NB4 (cell line): Measurements from ENCODE around the gene CDH4.

Experiments used
- DNase-seq: peaks from one replicate; pipeline ENCODE4 v3.0.0; 2010; ENCODE audit warnings: low read depth
- H3K4me3 ChIP-seq: one replicate; pipeline ENCODE4 v1.5.1; 2011; ENCODE audit warnings: mild to moderate bottlenecking, low read depth, low read length, moderate library complexity
- MYC ChIP-seq: IDR thresholded peaks from 2 replicates; pipeline ENCODE4 v1.6.1; 2011; ENCODE audit warnings: low read depth, low read length
- POLR2A ChIP-seq: IDR thresholded peaks from 2 replicates; pipeline ENCODE4 v1.6.1; 2011; ENCODE audit warnings: mild to moderate bottlenecking; ENCODE audit not compliant: insufficient read length; ENCODE audit errors: extremely low read depth
- TF ChIP-seq, protein P1 (sequence below): IDR thresholded peaks from 2 replicates; pipeline ENCODE4 v1.6.1; 2011; ENCODE audit warnings: low read depth, low read length
- TF ChIP-seq, protein P2 (sequence below): IDR thresholded peaks from one replicate; pipeline ENCODE4 v1.5.1; 2012; ENCODE audit warnings: low read depth, low read length

The CDH4 gene

DNA sequence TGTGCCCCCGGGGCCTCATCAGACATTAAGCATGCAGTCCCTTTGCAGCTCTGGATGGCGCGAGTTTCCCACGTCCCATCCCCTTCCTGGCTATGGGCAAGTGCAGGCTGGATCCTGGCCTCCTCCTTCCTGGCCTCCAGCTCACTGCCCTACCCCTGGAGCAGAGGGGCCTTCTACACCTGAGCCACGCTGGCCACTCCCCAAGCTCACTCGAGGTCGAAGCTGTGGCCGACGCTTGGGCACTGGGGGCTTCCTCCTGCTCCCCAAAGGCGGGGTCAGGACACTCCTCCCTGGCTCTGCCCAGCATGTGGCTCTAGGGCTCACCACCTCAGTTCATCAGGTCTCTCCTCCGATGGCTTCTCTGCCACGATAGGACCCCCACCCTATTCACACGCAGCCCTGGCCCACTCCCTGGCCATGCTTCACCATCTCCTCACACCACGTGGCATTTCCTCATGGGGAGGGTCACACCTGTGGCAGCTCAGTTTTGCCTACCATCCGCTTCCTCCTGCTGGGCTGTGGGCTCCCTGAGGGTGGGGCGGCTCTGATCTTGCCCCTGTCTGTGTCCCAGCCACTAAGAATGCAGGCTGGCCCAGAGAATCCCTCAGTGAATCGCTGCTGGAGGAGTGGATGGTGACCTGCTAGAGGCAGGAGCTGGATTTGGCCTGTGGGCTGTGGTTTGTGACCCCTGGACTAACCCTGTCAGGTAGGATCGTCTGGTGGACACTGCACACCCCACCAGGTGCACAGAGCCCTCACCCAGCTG is 532.9 kb downstream of the CDH4 start:
- TF ChIP-seq, protein P1, sequence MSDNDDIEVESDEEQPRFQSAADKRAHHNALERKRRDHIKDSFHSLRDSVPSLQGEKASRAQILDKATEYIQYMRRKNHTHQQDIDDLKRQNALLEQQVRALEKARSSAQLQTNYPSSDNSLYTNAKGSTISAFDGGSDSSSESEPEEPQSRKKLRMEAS = no peak
- TF ChIP-seq POLR2A (no peak), MYC (no peak)
- TF ChIP-seq, protein P2, sequence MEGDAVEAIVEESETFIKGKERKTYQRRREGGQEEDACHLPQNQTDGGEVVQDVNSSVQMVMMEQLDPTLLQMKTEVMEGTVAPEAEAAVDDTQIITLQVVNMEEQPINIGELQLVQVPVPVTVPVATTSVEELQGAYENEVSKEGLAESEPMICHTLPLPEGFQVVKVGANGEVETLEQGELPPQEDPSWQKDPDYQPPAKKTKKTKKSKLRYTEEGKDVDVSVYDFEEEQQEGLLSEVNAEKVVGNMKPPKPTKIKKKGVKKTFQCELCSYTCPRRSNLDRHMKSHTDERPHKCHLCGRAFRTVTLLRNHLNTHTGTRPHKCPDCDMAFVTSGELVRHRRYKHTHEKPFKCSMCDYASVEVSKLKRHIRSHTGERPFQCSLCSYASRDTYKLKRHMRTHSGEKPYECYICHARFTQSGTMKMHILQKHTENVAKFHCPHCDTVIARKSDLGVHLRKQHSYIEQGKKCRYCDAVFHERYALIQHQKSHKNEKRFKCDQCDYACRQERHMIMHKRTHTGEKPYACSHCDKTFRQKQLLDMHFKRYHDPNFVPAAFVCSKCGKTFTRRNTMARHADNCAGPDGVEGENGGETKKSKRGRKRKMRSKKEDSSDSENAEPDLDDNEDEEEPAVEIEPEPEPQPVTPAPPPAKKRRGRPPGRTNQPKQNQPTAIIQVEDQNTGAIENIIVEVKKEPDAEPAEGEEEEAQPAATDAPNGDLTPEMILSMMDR = no peak
- no peak for DNase-seq
- no peak overlapping the region for H3K4me3 ChIP-seq

DNA sequence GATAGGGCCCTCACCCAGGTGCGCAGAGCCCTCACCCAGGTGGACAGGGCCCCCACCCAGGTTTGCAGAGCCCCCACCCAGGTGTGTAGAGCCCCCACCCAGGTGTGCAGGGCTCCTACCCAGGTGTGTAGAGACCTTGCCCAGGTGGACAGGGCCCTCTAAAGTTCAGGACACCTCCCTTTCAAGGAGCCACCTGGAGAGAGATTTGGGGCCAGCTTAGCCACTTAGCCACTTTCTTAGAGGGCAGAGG is 533.4 kb downstream of the CDH4 start:
- no peak for DNase-seq
- H3K4me3 ChIP-seq = no peak overlapping the region
- TF ChIP-seq MYC (no peak), POLR2A (no peak)
- TF ChIP-seq, protein P2 = no peak
- TF ChIP-seq, protein P1 = no peak

DNA sequence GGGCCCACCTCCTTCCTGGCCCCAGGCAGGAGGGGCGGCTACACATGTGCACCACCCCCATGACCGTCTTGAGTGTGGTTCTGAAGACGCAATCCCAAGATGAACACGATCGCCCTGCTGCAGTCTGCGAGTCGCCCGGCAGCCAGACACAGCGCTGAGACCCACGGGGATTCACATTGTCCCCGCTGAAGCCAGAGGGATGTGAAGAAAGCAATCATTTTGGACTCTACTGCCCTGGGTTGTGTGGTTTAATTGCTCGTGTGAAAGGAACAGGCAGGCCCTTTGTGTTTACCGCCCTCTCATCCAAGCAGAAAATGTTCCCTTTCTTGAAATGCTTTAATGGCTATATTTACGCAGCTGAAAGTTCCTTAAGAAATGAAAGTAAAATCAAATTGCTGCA is 534.2 kb downstream of the CDH4 start:
- TF ChIP-seq POLR2A = no peak
- no peak for DNase-seq
- no peak overlapping the region for H3K4me3 ChIP-seq

DNA sequence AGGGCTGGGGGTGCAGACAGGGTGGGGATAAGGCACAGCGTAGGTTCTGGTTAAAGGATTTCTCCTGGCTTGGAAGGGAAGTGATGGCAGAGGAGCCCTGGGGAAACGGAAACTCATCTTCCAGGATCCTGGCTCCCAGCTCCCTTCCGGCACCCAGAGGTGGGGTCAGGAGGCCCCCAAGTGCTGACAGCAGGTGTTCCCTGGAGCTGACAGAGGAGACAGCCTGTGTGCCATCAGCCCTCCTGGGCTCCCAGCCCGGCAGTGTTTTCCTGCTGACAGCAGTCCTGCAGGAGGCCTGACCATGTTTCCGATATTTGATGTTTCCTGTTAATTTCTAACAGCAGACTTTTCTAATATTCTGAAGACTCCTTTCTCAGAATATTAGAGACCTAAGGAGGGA is 536.3 kb downstream of the CDH4 start:
- no peak for DNase-seq

DNA sequence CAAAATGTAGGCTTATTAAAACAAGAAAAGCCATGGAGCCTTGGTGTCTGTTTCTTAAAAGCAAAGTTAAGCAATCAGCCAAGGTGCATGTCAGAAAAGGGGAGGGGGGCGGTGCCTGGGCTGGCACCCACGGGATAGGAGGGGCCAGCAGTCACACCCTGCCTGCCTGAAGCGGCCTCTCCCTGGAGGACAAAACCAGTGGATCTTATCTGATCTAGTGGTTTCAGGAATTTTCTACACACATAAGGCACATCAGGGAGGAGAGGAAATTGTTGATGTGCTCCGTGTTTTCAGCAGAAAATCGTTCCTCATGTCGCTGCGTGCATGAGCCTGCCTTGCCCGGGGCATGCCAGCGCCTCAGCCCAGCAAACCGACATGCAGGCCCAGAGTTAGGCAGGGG is 537.3 kb downstream of the CDH4 start:
- no peak for DNase-seq
- TF ChIP-seq POLR2A (no peak), MYC (no peak)
- TF ChIP-seq, protein P2 = no peak
- TF ChIP-seq, protein P1 = no peak

More for the DNA sequence above, 536.3 kb downstream of the CDH4 start:
- H3K4me3 ChIP-seq = no peak overlapping the region
- TF ChIP-seq, protein P2 = no peak
- TF ChIP-seq POLR2A = no peak
- no peak for TF ChIP-seq MYC
- TF ChIP-seq, protein P1 = no peak

DNA sequence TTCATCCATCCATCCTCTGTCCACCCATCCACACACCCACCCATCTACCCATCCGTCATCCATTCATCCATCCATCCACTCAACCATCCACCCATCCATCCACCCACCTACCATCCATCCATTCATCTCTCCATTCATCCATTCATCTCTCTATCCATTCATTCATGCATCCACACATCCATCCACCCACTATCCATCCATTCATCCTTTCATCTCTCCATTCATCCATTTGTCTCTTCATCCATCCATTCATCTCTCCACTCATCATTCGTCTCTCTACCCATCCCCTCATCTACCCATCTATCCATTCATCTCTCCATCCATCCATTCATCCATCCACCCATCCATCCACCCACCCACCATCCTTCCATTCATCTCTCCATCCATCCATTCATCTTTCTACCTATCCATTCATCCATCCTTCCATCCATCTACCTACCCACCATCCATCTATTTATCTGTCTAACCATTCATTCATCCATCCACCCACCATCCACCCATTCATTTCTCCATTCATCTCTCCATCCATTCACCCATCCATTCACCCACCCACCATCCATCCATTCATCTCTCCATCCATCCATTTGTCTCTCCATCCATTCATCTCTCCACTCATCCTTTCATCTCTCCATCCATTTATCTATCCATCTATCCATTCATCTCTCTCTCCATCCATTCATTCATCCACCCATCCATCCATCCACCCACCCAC is 538.2 kb downstream of the CDH4 start:
- TF ChIP-seq, protein P2 = no peak
- TF ChIP-seq, protein P1 = no peak
- no peak for DNase-seq
- H3K4me3 ChIP-seq = no peak overlapping the region

More for the DNA sequence above, 537.3 kb downstream of the CDH4 start:
- no peak overlapping the region for H3K4me3 ChIP-seq
